MG63 (cell line): ENCODE data around the gene SLC27A5. TPM values are rescaled to one million over a fixed set of nuclear protein-coding genes. Genes with fewer than 3 reads are reported as not detected.
A peak's percentile ranks its signal among the peaks of the same experiment; 100 is the strongest.
"Not testable (repeated sequence)": the region's sequence is repeated elsewhere in the genome, so short reads cannot be mapped to it uniquely, and the experiment has no call there.

Source experiments
- DNase-seq: peaks from one replicate; pipeline ENCODE4 v3.0.0-alpha.2; 2020
- H3K27me3 ChIP-seq: fragments of 250-450 bp; sonication (Bioruptor Pico); 2 replicates; pipeline ENCODE4 v1.5.1; 2020; ENCODE audit warnings: mild to moderate bottlenecking, moderate library complexity
- H3K36me3 ChIP-seq: fragments of 250-450 bp; sonication (Bioruptor Pico); 2 replicates; pipeline ENCODE4 v1.5.1; 2020; ENCODE audit warnings: mild to moderate bottlenecking, moderate library complexity
- H3K4me3 ChIP-seq: fragments of 250-450 bp; sonication (Bioruptor Pico); 2 replicates; pipeline ENCODE4 v1.5.1; 2020; ENCODE audit warnings: mild to moderate bottlenecking, moderate library complexity
- H3K9me3 ChIP-seq: fragments of 250-450 bp; sonication (Bioruptor Pico); 2 replicates; pipeline ENCODE4 v1.5.1; 2020; ENCODE audit warnings: mild to moderate bottlenecking, moderate library complexity
- total RNA-seq: library from RNA; depleted of rRNA; stranded (reverse); fragments of >200 nt; shearing (Covaris generic); gene quantifications from 2 replicates; pipeline ENCODE4 v1.2.3, GENCODE V29; 2014; ENCODE audit warnings: low replicate concordance

SLC27A5 gene
- total RNA-seq, 1 experiment from 2014 or later: 13.0 TPM

GRCh38 chr19:58552655-58553054 lies 40.9 kb upstream of the SLC27A5 start:
- H3K9me3 ChIP-seq: no peaks in the 10 kb centered on the region
- no peaks in the 10 kb centered on the region for H3K27me3 ChIP-seq
- DNase-seq: no peak
- no peak overlapping the region for H3K4me3 ChIP-seq
- peaks cover 93% of the 10 kb centered on the region for H3K36me3 ChIP-seq

- Histone ChIP-seq H3K36me3 (peaks cover 95% of the 10 kb centered on the region), H3K9me3 (no peaks in the 10 kb centered on the region), H3K4me3 (no peak overlapping the region), H3K27me3 (no peaks in the 10 kb centered on the region)
- no peak for DNase-seq
Observed at GRCh38 chr19:58551577-58552471, 40.0 kb upstream of the SLC27A5 start.

GRCh38 chr19:58551123-58551497 lies 39.3 kb upstream of the SLC27A5 start:
- H3K27me3 ChIP-seq: no peaks in the 10 kb centered on the region
- H3K9me3 ChIP-seq: no peaks in the 10 kb centered on the region
- no peak overlapping the region for H3K4me3 ChIP-seq
- H3K36me3 ChIP-seq: peaks cover 95% of the 10 kb centered on the region
- DNase-seq: no peak

- peaks cover 97% of the 10 kb centered on the region for H3K36me3 ChIP-seq
Observed at GRCh38 chr19:58550362-58551122, 38.8 kb upstream of the SLC27A5 start.

GRCh38 chr19:58549664-58550361 lies 38.0 kb upstream of the SLC27A5 start:
- Histone ChIP-seq H3K36me3 (peaks cover 97% of the 10 kb centered on the region), H3K27me3 (no peaks in the 10 kb centered on the region), H3K9me3 (no peaks in the 10 kb centered on the region), H3K4me3 (no peak overlapping the region)
- no peak for DNase-seq

More at GRCh38 chr19:58550362-58551122, 38.8 kb upstream of the SLC27A5 start:
- no peak for DNase-seq
- no peaks in the 10 kb centered on the region for H3K27me3 ChIP-seq
- H3K4me3 ChIP-seq: no peak overlapping the region
- no peaks in the 10 kb centered on the region for H3K9me3 ChIP-seq

- Histone ChIP-seq H3K27me3 (no peaks in the 10 kb centered on the region), H3K36me3 (peaks cover 92% of the 10 kb centered on the region), H3K9me3 (no peaks in the 10 kb centered on the region), H3K4me3 (no peak overlapping the region)
- no peak for DNase-seq
Observed at GRCh38 chr19:58548859-58549663, 37.3 kb upstream of the SLC27A5 start.

- H3K27me3 ChIP-seq: no peaks in the 10 kb centered on the region
- no peak for DNase-seq
- H3K9me3 ChIP-seq: no peaks in the 10 kb centered on the region
- no peak overlapping the region for H3K4me3 ChIP-seq
- peaks cover 77% of the 10 kb centered on the region for H3K36me3 ChIP-seq
Observed at GRCh38 chr19:58547323-58548312, 35.8 kb upstream of the SLC27A5 start.

- peak overlapping the region; percentile 97 for H3K4me3 ChIP-seq
- H3K27me3 ChIP-seq: no peaks in the 10 kb centered on the region
- H3K9me3 ChIP-seq: no peaks in the 10 kb centered on the region
- H3K36me3 ChIP-seq: peaks cover 62% of the 10 kb centered on the region
- no peak for DNase-seq
Observed at GRCh38 chr19:58546019-58546530, 34.3 kb upstream of the SLC27A5 start.

GRCh38 chr19:58545286-58546018 lies 33.7 kb upstream of the SLC27A5 start:
- Histone ChIP-seq H3K4me3 (peak overlapping the region; percentile 97), H3K9me3 (no peaks in the 10 kb centered on the region), H3K27me3 (no peaks in the 10 kb centered on the region), H3K36me3 (peaks cover 56% of the 10 kb centered on the region)
- no peak for DNase-seq

- Histone ChIP-seq H3K4me3 (peak overlapping the region; percentile 97), H3K36me3 (peaks cover 48% of the 10 kb centered on the region), H3K9me3 (no peaks in the 10 kb centered on the region), H3K27me3 (no peaks in the 10 kb centered on the region)
- no peak for DNase-seq
Observed at GRCh38 chr19:58544591-58545285, 32.9 kb upstream of the SLC27A5 start.

- Histone ChIP-seq H3K36me3 (peaks cover 41% of the 10 kb centered on the region), H3K4me3 (peak within 1 kb of the TSS; percentile 97), H3K27me3 (no peaks in the 10 kb centered on the region), H3K9me3 (no peaks in the 10 kb centered on the region)
- peak; percentile 99 for DNase-seq
Observed at GRCh38 chr19:58543826-58544590, 32.2 kb upstream of the SLC27A5 start, which contains the start of gene TRIM28. Gene TRIM28 (plus strand): TSS chr19:58544064. CDS start chr19:58544758, 694 bp downstream.

GRCh38 chr19:58542641-58543372 lies 31.0 kb upstream of the SLC27A5 start:
- DNase-seq, H3K4me3 ChIP-seq, H3K27me3 ChIP-seq, H3K9me3 ChIP-seq: not testable (repeated sequence)
- peaks cover 29% of the 10 kb centered on the region for H3K36me3 ChIP-seq

- not testable (repeated sequence) for H3K4me3 ChIP-seq, DNase-seq, H3K9me3 ChIP-seq, H3K36me3 ChIP-seq
- peaks cover 11% of the 10 kb centered on the region for H3K27me3 ChIP-seq
Observed at GRCh38 chr19:58539169-58539559, 27.4 kb upstream of the SLC27A5 start.
